GM18498 (cell line): ENCODE results near the gene AFG1L.
"Not testable (repeated sequence)": the region's sequence is repeated elsewhere in the genome, so short reads cannot be mapped to it uniquely, and the experiment has no call there.

Source experiments
- ATAC-seq: cut with Tn5 transposase; IDR thresholded peaks from one replicate; pipeline ENCODE4 v1.9.1; 2021; ENCODE audit warnings: mild to moderate bottlenecking, moderate library complexity; ENCODE audit not compliant: unreplicated experiment

AFG1L gene

DNA sequence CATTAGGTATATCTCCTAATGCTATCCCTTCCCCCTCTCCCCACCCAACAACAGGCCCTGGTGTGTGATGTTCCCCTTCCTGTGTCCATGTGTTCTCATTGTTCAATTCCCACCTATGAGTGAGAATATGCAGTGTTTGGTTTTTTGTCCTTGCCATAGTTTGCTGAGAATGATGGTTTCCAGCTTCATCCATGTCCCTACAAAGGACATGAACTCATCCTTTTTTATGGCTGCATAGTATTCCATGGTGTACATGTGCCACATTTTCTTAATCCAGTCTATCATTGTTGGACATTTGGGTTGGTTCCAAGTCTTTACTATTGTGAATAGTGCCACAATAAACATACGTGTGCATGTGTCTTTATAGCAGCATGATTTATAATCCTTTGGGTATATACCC, 154.9 kb downstream of the AFG1L start:
- ATAC-seq = not testable (repeated sequence)

DNA sequence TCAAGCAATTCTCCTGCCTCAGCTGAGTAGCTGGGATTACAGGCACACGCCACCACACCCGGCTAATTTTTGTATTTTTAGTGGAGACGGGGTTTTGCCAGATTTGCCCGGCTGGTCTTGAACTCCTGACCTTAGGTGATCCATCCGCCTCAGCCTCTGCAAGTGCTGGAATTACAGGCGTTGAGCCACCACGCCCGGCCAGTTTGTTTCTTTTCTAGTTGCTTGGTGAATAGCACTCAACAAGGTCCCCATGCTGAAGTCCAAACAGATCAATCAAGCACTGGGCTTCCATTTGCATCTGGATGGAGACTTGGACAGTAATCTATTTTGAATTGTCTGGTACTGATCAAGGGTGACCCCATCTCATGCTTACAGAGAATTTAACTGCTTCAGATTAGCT, 157.0 kb downstream of the AFG1L start:
- no peak for ATAC-seq

DNA sequence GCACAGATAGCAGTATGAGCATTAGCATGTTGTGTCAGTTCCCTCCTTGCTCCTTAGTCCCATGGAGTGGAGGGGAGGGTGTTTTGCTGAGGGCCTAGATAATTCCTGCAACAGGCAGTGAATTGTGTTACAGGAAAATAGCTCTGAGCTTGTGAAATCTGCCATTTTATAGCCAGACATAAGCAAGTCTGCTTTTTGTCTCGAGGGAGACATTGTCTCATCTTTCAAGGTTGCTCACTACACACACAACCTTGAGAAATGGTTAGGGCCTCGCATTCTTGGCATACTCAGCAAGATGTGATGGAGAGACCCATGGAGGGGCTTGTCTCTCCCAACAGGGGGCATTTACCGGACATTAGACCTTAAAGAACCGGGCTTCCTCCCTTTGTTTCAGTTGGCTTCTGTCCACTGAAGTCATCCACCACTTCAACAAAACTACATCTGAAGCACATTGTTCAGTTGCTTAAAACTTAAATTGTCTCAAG, 157.9 kb downstream of the AFG1L start:
- ATAC-seq = no peak

DNA sequence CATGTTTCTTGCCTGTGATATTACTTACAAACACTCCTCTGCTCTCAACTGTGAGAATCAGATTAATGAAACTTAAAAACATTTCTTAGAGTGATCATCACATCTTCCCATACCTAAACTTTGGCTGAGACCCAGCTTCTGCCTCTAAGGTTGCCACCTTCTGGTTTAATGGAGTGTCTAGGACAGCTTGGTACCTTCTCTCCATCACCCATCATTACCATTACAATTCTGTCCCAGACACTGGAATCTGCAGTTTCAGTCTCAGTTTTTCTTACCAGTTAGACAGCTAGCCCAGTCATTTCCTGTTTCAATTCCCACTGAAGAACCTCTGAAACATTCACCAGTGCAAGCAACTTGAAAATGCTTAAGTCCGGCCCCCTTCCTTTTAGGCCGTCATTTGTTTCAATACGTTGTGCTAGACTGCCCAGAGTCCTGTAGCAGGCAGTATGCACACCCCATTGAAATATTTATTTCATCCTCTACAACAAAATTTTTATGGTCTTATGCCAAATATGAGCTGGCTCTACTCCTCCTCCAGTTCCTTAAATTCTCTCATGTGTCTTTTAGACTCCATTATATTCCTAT, 158.8 kb downstream of the AFG1L start:
- ATAC-seq = no peak

DNA sequence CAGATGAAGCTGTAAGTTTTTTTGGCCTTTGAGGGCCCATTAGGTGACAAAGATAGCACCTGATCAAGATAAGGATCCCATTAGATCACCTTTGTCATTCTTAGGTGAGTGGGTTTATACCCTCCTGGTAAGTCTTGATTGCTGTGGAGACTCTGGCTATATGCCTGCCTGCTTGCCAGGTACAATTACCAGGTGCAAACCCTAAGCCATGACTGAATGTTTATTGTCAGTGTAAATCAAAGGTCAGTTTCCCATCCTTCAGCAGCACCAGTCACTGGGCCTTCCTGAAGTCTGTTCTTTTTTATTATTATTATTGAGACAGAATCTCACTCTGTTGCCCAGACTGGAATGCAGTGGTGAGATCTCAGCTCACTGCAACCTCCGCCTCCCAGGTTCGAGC, 159.5 kb downstream of the AFG1L start:
- no peak for ATAC-seq

DNA sequence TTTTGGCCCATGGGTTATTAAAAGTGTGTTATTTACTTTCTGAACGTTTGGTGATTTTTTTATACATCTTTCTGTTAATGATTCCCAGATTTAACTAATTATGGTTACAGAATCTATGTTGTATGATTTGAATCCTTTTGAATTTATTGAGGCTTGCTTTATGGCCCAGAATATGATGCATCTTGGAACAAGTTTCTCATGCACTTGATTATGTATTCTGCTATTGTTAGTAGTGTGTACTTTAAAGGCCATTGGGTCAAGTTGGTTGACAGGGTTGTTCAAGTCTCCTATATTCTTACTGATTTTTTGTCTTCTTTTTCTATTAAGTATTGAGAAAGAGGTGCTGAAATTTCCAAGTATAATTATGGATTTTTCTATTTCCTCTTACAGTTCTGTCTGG, 160.8 kb downstream of the AFG1L start:
- ATAC-seq = no peak

DNA sequence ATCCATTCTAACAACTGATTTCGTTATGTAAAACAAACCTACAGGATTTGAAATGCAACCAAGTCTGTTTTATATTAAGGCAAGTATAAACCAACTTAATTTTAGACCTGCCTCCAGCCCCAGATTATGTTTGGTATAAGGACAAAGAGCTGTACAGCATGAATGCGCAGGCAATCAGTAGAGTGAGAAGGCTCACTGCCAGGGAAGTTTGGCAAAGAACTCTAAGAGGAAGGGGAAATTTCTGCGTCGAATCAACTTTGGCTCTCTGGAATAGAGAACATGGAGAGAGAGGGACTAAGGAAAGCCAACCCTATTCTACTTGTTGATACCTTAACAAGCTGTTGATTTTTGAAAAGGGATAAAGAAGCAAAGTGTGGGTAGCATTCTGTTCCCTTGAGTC, 168.9 kb downstream of the AFG1L start:
- no peak for ATAC-seq

DNA sequence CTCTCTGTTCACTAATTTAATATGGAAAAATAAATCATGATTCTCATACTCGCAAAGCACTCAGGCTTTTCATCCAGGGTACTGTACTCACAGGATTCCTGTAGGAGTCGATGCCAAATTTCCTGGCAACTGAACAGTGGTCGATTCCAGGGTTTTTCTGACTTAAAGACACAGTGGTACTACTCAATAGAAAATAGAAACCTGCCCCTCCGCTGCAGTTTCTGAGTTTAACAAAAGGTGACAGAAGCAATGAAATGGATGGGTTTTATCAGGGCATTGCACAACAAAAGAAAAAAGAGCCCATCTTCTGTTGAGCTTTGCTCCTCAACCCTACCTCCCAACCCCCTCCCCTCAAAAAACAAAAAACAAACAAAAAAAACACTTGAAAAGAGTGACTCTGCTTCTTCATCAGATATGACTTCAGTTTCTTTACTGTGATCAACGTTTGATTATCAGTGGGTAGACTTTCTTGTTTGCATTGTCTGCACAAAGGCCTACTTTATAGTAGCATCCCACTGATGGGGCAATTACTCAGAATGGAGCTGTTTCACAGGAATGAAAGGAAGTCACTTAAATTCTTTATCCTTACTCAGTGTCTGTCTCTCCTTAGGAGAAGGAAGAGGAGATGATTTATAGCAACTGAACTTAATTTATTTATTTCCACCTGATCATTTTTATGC, 169.7 kb downstream of the AFG1L start:
- no peak for ATAC-seq

DNA sequence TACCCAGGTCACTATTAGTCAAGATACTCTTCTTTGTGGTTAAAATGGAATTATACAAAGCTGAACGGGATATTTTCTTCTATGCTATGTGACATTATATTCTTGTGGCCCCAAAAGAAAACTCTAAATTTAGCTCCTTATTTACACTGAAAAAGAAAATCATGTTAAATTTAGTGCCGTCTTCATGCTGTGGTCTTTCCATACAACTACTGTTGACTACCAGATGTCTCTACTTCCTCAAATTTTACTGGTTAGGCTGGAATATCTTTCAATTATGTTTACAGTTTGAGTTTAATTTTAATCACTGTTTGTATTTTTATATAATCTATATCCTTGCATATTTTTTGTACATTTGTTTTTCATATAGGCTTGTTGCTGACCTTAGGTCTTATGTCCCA, 170.2 kb downstream of the AFG1L start:
- no peak for ATAC-seq

DNA sequence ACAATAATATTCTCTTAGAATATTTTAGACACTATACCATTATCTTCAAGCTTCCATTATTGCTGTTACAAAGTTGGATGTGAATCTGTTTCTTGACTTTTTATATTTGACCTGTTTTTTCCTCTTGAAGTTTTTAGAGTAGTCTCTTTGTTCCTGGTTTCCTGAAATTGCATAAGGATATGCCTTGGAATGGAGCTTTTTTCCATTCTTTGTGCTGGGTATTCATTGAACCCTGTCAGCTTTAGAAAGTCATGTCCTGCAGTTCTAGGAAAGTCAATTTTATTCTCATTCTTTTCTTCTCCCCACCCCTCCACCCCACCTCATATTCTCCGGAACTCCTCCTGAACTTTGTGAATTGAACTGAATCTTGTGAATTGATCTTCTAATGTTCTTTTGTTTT, 173.5 kb downstream of the AFG1L start:
- no peak for ATAC-seq

DNA sequence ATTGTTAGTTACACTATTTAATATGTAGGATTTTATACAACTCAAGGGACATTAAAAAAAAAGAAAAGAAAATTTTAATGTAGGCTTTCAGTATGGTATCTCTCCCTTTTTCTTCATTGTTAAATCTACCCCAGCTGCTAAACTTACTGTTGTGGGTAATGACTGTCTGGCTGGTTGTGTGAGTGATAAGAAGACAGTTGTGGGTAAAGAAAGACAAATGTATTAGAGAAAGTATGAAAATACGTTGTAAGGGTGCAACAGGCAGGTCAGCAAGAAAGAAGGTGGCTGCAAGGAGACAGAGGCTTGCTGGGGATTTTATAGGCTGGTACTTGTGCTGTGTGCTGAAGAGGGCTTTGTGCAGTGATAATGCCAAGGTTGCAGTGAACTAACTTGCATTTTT, 174.5 kb downstream of the AFG1L start:
- ATAC-seq = no peak

DNA sequence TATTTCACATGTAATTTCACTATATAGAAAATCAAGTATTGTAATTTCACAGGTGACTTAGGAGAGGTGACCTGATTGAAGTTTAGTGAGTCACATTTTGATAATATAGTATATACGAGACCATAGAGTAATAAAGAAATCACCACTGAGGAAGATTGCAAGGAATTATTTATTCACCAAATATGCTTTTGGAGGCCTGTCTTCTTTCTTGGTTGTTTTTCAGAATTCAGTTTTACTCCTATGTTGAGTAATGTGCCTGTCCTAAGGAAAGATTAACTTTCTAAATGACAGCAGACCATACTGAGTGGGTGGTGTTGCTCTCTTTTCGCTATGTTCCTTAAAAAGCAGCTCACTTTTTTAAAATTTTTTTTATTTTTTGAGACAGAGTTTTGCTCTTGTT, 178.3 kb downstream of the AFG1L start:
- no peak for ATAC-seq

DNA sequence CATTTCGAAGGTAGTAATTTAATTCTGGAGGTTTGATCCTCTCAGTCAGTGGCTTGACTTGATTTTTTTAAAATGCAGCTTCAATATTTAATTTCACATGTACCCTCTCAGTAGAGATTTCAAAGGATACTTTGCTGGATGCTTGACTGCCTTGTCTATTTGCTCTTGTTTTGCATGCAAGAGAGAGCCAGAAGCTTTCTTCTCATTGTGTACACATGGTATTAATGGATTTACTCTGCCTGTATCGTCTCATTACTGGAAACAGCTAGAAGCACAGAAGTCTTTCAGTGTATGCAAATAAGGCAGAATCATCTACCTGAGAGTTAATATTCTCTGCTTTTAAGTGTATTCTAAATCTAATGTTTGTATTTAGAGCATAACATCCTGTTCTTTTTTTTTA, 181.5 kb downstream of the AFG1L start:
- no peak for ATAC-seq

DNA sequence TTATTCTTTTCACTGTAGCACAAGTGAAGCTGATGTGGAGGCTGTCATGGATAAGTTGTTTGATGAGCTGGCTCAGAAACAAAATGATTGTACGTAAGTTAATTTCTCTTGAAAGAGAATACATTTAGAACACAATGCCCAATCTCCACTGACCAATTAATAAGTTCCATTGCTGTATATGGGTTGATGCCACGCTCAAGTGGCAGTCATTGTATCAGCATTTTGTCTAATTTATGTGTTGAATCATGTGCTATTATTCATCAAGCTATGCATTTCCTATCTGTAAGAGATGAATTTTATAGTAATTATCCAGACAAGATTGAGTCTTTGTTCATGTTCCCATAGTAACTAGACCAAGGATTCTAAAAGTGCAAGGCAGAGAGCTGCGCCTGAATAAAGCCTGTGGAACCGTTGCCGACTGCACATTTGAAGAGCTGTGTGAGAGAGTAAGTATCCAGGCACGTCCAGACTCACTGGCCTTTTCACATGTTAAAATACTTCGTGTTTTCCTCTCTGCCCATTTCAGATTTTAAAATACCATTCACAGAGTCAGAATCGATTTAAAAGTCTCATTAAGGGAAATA, 182.1 kb downstream of the AFG1L start:
- ATAC-seq = no peak

DNA sequence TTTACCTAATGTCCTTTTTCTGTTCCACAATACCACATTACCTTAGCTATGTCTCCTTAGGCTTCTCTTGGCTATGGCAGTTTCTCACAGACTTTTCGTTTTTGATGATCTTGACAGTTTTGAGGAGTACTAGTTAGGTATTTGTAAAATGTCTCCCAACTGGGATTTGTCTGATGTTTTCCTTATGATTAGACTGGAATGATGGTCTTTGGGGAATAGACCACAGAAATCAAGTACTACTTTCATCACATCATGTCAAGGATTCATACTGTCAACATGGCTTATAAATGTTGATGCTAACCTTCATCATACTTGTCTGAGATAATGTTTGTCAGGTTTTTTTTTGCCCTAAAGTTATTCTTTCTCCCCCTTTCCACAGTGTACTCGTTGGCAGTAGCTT, 187.7 kb downstream of the AFG1L start:
- ATAC-seq = no peak

DNA sequence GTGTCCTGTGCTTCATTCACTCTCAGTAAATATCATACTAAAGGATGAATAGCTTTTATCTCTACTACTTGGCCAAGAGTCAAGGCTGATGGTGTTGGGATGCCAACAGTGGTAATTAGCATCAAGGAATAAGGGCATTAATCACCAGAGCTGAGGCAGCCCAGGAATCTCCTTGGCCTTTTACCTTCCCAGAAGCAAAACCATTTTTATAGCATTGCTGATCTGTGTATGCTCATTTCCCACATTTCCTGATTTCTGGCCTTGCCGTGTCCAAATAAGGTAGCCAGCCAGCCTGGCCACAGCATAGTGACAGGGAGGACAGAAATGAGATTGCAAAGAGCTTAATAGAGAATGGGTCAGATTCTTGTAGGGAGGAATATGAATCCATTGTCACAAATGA, 189.2 kb downstream of the AFG1L start:
- ATAC-seq = no peak

DNA sequence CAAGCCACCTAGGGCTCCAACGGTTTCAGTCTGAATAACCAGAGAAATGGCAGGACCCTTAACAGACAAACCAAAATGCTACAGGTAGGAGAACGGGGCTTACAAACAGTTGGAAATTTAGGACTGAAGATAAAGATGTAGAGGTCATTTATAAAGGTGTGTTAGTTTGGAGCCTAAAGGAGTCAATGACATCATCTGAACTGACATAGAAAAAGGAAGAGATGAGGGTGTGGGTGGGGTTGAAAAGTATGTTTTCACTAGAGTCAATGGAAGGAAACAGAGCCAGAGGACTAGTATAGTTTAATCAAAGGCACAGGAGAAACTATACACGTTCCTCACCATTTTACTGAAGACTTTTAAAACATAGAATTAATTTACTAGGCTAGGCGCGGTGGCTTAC, 194.8 kb downstream of the AFG1L start:
- no peak for ATAC-seq

DNA sequence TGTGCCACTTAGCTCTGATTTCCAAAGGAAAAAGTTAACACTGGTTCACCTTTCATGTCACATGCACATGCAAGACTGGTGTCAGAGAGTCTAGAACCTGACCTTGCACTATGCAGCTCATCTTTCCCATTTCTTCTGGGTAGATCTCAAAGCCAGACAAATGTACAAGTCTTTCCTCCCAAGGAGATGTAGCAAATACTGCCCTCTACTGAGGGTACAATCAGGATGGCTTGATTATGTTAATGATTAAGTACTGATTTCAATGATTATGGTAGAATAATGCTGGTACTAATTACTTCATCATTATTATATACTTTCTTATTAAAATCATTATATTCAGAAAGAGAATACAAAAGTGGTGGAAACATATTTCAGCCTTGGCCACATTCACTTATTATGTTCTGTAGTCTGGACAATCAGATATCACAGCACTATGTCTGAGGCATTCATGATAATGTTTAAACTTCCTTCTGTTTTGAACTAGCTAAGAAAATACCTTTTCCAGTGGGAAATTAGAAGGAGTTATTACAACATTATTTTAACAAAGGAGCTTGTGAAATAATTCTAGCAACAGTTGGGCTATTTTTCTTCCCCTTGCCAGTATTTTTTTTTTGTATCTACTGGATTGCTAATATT, 197.4 kb downstream of the AFG1L start:
- no peak for ATAC-seq

DNA sequence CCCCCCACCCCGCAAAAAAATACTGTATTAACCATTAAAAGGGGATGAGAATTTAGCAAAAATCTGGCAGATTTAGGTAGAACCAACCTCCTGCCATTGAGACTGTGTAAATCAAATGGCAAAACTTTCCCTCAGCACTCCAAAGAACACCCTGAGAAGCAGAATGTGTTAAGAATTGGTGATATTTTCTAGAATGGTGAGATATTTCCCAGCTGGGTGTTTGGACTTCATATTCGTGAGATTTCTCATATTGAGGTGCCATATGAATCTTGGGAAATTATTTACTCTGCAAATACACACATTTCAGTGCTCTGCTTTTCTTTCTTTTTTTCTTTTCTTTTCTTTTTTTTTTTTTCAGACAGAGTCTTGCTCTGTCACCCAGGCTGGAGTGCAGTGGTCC, 199.6 kb downstream of the AFG1L start:
- ATAC-seq = no peak

DNA sequence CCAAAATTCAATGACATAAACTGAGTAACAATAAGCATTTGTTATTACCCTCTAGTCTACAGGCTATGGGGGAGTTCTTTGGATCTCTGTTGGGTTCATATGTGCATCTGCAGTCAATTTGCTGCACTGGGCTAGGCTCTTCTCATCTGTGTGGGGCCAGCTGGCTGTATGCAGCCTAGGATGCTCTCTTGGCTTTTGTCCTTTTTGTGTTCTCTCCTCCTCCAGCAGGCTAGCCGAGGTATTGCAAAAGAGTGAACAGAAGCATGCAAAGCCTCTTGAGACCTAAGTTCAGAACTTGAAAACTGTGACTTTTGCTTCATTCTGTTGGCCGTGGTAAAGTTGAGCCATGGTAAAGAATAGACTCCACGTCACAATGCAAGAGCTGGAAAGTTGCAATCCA, 203.0 kb downstream of the AFG1L start:
- no peak for ATAC-seq

DNA sequence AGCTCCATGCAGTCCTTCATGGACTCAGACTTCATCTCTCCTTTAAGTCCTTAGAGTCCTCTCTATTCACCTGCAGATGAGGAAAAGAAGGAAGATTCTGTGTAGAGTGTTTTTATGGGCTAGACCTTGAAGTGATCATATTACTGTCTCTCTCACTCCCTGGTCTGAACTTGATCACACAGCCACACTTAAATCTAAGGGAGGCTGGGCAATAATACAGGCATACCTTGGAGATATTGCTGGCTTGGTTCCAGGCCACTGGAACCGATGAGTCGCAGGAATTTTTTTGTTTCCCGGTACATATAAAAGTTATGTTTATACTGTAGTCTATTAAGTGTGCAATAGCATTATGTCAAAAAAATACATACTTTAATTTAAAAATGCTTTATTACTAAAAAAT, 206.7 kb downstream of the AFG1L start:
- ATAC-seq = no peak

DNA sequence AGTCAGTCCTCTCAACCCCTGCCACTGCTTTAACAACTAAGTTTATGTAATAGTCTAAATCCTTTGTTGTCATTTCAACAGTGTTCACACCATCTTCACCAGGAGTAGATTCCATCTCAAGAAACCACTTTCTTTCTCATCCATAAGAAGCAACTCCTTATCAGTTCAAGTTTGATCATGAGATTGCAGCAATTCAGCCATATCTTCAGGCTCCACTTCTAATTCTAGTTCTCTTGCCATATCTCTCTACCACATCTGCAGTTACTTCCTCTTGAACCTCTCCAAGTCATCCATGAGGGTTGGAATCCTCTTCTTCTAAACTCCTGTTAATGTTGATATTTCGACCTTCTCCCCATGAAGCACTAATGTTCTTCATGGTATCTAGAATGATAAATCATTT, 208.0 kb downstream of the AFG1L start:
- ATAC-seq = no peak
